ENCODE measurements around the gene SLK.

The SLK gene

DNA sequence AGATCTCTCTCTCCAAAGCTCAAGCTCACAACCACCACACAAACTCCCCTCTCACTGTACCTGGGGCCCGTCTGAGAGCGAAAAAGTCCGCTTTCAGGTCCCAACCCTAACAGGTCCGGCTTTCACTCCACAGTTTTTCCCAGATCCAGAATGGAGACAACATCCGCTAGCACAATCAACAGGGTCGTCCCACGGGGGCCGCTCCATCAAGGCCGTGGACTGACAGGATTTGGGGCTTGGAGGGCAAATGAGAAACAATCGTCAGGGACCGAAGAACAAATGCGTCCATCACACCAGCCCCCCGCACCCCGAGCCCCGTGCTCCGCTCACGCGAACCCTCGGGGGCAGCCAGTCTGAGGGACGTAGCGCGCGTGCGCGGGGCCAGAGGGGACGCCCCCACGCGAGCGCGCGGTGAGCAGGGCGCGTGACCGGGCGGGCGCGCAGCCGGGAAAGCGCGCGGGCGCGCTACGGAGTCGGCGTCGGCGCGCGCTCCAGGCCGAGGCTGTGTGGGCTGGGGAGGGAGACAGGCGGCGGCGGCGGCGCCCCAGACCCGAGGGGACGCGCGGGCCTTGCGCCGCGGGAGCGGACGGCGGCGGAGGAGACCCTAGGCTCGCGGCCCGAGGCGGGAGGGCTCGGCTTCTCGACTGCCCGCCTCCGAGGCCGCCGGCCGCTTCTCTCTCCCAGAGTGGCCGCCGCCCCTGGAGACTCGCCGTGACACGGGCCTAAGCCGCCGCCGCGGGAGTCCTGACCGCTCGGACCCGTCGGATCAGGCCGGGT, at the start of gene SLK:
SLK (plus strand) TSS at position 470 of the 777 bp plus-strand sequence. CDS start 606 bp downstream, outside the sequence.
- in situ Hi-C loops (cut with MboI; ENCODE audit: low sequenced_read_pairs), result no loop called here

DNA sequence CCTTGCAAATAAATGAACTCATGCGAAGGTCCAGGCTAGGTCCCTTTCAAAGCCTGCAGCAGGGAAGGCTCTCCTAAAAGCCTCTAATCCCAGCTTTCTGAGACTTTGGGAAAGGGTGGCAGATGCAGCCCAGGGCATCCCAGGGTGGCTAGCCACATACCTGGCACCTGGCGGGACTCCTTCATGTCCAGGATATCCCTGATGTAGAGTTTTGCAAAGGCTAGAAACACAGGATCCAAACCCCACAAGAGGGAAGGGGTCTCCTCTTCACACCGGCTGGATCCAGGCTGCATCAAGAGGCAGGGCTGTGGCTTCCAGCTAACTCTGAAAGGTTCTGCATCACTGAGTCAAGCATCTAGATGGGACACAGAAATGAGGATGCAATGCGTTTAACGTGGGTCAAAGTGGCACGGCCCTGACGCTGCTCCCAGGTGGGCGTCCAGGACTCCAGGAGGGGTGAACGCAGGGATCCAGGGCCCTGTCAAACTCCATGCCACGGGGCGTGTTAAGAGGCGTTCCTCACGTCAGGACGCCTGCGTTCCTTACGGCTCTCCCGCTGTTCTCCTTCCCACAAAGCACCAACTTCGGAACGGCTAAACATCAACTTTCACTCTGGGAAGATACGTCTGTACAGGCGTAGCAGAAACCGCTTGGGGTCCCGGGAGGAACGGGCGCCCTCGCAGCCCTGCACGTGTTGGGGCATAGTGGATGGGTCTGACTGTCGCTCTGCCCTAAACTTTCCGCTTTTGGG, 49.5 kb upstream of the SLK start:
- in situ Hi-C loops (cut with MboI; ENCODE audit: low sequenced_read_pairs), result no loop called here

DNA sequence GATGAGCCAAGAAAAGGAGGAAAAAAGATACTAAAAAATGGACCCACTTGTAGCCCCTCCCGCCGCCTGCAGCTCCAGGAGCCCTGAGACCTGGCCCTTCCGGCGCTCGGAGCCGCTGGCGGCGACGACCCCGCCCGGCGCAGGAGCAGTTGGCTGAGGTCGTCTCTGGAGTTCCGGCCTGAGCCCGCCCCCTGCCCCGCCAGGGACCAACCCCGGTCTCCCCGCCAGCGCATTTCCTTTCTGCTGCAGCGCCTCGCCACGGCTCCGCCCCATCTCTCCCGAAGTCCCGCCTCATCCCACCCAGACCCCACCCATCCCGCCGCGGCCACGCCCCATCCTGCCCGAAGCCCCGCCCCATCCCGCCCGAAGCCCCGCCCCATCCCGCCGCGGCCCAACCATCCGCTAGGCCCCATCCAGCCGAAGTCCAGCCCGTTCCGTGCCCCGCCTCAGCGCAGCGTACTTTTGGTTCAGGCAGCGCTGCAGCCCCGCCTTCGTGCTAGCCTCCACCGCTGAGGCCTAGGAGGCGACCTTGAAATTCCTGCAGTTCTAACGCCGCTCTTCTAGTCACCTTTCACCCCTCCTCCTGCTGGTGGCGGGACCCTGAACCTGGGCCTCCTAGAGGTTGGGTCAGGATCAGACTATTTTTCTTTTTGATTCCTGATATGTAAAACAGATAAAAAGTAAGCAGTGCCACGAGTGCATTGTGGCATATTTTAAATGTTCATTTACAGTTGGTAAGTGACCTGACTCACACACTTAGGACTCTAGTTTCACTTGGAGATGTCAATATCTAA, 48.7 kb upstream of the SLK start, which contains the start of gene STN1:
STN1 (minus strand) TSS at position 132 of the 794 bp plus-strand sequence. CDS start 590 bp downstream, outside the sequence.
- in situ Hi-C loops (cut with MboI; ENCODE audit: low sequenced_read_pairs), result no loop called here

DNA sequence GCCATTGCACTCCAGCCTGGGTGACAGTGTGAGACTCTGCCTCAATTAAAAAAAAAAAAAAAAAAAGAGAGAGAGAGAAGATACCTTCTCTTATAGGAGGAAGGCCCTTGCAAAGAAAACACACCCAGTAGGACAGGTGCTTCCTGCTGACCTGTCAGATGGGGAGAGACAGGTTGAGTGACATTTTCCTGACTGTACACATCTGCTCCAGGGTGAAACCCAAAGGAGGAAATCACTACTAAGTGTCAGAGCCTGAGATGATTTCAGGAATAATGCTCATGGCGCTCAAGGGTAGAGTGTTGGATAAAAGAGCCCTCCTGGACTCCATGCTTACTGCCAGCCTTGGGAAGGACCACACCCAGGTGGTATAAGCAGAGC, 47.3 kb upstream of the SLK start:
- in situ Hi-C loops (cut with MboI; ENCODE audit: low sequenced_read_pairs), result no loop called here

DNA sequence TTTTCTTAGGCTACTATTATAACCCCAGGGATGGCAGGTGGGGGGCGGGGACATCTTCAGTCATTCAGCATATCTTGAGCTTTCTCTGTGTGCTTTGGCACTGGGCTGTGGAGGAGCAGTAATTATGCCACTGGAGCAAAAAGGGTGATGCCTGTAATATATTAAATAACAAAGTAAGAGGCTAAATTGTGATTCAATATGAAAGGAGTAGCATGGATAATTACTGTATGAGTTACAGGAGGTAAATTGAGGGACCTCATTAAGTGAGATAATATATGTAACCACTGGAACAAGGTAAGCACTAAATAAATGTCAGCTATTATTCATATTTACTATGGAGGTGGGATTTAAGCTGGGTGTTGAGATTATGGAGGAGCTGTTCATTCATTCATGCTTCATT, 45.7 kb upstream of the SLK start:
- in situ Hi-C loops (cut with MboI; ENCODE audit: low sequenced_read_pairs), result no loop called here

DNA sequence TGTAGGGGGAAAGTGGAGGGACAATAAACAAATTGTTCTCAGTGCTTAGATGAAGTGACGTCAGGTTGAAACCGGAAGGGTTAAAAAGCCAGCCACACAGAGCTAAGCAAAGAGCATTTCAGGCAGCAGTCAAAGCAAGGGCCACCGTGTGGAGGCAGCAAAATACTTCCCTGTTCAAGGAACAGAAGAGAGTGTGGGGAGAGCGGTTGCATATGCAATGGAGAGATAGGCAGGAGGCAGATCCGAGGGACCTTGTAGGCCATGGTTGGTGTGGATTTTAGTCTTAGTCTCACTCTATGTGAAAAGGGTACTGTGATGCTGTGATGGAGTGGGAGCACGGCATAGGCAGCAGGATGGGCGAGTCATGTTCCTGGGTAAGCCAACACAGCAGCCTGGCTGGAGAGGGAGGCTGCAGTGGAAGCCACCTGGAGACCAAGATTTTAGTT, 45.2 kb upstream of the SLK start:
- in situ Hi-C loops (cut with MboI; ENCODE audit: low sequenced_read_pairs), result no loop called here

DNA sequence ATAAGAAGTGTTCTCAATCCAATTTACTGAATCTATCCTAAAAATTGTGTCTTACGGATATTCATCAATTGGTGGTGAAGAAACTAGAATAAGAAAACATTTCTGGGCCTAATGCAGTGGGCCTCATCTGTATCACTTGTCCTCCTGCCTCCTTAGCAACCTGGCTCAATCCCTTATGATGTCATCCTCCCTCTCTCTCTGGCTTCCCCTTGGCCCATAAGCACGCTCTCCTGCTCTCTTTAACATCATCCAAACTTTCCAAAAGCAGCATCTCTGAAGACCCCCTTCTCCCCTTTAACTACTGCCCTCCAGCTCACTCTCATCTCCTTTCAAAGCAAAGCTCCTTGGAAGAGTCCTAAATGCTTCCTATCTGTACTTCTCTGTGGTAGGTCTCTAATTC, 44.3 kb upstream of the SLK start:
- in situ Hi-C loops (cut with MboI; ENCODE audit: low sequenced_read_pairs), result no loop called here

DNA sequence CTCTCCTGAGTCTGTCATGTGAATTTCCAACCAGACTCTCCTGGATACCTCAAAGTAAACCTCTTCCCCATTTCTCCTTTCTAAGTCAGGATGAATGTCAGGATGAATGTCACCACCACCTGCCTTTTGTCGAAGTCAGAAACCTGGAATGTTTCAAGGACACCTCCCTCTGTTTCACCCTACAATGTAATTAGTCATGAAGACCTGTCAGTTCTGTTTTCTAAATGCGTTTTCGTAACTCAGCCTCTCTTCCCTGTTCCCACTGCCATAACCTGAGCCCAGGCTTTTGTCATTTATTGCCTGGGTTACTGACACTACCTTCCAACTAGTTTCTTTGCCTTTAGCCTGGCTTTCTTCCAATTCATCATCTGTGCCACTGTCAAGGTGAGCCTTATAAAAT, 43.4 kb upstream of the SLK start:
- in situ Hi-C loops (cut with MboI; ENCODE audit: low sequenced_read_pairs), result no loop called here

DNA sequence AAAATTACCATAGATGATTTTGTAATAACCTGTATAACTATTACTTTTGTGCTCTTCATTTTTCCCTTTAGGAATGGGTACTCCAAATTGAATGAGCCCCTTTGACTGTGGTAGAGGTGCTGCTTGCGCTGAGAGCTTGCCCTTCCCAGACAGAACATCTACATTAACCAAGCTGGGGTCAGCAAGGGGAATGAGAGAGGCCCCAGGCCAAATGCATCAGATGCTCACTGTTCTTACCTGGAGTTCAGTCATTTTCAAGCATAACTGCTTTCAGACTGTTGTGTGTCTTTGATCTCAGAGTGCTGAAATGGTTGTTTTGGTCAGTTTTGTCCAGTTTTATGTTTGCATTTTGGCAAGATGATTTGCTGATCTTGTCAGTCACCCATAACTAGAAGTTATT, 41.3 kb upstream of the SLK start:
- in situ Hi-C loops (cut with MboI; ENCODE audit: low sequenced_read_pairs), result no loop called here

DNA sequence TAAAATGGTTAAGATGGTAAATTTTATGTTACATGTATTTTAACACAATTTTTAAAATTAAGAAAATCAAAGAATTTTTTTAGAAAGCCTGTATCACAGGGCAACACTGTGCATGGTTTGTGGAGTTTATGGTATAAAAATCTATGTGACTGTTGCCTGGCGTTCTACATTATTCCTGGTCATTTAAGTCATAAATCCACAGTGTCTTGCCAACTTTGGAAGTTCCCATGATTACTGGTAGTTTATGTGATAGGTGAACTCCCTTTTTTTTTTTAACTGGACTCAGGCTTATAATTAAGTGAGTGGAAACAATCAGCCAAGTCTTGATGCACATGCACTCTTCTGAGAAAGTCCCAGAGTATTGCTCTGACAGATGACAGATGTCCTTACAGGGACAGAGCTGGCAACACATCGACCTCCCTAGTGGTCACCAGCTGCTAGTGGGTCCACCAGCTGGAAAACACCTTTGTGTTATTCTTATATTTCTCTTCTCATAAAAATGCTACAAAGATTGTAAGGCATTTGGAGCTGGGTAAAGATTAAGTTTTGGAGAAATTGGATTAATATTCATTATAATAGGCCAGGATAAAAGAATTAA, 40.1 kb upstream of the SLK start:
- in situ Hi-C loops (cut with MboI; ENCODE audit: low sequenced_read_pairs), result no loop called here

DNA sequence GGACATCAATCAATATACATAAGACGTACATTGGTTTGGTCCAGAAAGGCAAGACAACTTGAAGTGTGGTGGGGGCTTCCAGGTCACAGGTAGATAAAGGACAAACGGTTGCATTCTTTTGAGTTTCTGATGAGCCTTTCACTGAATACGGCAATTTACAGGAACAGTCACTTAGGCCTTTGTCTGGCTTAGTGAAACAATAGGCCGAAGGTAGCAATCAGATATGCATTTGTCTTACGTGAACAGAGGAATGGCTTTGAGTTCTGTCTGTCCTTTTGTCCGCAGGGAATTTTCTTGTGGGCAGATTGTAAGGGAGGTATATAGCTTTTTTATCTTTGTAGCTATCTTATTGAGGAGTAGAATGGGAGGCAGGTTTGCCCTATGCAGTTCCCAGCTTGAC, 38.2 kb upstream of the SLK start:
- in situ Hi-C loops (cut with MboI; ENCODE audit: low sequenced_read_pairs), result no loop called here

DNA sequence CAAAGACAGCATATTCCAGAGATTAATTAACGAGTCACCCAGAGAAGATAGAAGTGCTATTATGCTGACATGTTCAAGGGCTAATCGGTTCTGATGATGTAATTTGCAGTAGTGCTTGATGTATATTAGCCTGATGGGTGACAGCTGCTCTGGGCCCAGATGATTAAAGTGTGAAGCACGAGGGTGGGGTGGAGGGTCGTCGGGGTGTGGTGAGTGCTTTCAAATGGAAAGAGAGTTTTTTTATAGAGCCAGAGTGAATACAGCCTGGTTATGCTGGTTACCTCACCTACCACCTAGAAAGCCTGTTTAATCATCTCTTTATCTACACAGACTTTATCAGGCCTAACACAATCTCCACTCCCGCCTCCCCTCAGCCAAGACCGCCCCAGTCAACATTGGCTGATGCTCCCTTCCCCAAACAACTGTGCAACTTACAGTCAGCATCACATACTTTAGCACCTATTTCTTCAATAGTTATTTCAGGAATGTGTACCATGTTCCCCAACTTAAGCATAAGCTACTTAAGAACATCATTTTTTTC, 37.5 kb upstream of the SLK start:
- in situ Hi-C loops (cut with MboI; ENCODE audit: low sequenced_read_pairs), result no loop called here

DNA sequence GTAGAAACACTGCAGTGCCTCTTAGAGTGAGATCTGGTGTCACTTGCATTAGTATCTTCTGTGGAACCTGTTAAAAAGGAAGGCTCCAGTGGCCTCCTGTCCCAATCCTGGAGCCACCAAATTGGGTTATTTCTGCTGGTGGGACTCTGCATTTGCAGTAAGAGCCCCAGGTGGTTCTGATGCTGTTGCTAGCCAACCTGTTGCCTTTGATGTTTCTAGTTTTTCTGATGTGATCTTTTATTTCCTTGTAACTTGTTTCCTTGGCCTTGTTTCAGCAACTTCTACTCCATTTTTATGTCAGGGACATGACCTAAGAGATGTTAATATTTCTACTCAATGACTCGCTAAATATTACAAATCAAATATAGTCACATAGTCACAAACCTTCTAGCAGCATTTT, 36.5 kb upstream of the SLK start:
- in situ Hi-C loops (cut with MboI; ENCODE audit: low sequenced_read_pairs), result no loop called here

DNA sequence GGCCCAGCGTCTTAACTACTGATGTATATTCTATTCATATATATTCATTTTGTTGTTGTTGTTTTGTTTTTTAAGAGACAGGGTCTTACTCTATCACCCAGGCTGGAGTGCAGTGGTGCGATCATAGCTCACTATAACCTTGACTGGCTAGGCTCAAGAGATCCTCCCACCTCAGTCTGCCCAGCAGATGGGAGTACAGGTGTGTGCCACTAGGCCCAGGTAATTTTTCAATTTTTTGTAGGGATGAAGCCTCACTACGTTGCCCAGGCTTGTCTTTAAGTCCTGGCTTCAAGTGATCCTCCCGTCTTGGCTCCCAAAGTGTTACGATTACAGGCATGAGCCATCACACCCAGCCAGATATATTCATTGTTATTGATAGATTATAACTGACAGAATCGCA, 36.1 kb upstream of the SLK start:
- in situ Hi-C loops (cut with MboI; ENCODE audit: low sequenced_read_pairs), result no loop called here

DNA sequence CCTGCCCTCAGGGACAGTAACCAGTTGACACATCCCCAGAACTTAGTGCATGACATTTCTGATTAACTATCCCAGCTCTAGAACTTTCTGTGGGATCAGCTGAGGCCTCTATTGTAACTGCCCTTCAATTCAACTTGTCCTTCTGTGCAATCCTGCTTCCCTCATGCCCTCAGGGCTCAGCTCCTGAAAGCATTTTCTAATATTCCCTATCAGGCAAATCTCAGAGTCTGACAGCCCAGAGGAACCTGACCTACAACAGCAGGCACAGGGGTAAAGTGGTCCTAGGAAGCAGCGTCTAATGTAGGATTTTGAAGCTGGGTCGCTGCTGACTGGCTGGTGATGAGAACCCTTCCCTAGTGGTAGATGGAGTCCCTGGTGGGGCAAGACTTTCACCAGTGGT, 35.3 kb upstream of the SLK start:
- in situ Hi-C loops (cut with MboI; ENCODE audit: low sequenced_read_pairs), result no loop called here

DNA sequence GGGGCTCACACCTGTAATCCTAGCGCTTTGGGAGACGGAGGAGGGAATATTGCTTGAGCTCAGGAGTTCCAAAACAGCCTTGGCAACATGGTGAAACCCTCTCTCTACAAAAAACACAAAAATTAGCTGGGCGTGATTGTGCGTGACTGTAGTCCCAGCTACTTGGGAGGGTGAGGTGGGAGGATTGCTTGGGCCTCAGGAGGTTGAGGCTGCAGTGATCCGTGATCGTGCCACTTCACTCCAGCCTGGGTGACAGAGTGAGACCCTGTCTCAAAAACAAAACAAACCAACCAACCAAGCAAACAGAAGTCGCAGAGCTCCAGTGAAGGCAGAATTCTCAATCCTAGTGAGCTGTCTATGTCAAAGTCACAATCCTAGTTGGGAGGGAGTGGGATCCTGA, 34.7 kb upstream of the SLK start:
- in situ Hi-C loops (cut with MboI; ENCODE audit: low sequenced_read_pairs), result no loop called here

DNA sequence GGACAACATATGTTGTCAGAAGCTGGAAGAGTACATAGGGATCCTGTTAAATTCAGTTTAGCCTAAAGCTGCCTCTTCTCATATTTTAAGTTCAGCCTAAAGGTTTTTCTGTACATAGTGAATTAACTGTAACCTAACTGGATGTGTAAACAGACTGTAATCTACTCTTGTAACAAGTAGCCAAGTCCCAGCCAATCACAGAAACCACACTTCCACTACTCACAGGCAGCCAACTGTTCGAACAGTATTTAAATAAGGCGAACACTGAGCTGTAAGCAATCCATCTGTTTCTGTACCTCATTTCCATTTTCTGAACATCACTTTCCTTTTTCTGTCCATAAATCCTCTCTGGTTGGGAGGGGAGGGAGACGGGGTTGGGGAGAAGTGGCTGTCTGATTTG, 34.0 kb upstream of the SLK start:
- in situ Hi-C loops (cut with MboI; ENCODE audit: low sequenced_read_pairs), result no loop called here

DNA sequence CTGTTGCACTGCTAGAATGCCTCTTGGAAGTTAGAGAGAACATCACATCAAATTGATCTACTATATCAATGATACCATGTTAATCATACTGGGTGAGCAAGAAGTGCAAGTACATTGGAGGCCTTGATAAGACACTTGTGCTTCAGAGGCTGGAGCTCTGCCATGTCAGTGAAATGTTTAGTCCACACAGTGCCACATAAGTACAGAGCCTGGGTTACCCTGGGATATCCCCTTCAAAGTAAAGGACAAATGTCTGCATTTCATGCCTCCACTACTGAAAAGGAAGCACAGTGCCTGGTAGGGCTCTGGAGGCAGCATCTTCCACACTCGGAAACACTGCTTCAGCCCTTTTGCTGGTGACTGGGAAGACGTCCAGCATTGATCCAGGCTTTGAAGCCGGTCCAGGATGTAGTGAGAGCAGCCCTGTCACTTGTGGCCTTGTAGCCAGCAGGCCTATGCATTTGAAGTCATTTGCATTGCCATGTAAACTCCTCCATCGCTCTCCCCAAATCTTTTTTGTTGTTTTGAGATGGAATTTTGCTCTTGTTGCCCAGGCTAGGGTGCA, 33.3 kb upstream of the SLK start:
- in situ Hi-C loops (cut with MboI; ENCODE audit: low sequenced_read_pairs), result no loop called here

DNA sequence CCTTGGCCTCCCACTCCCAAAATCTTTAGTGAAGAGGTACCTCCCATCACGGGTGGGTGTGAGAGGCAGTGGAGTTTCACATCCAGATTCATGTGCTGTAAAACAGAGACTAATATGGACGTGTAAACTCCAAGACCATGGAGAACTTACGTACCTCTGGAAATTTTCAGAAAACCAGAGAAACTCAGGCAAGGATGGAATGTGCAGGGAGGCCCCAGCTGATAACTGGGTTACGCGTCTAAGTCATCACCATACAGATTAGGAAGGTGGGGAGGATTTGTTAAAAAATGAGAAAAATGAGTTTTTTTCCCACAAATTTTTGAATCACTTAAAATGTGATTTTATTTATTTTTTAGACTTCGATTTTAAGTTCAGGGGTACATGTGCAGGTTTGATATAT, 32.6 kb upstream of the SLK start:
- in situ Hi-C loops (cut with MboI; ENCODE audit: low sequenced_read_pairs), result no loop called here

DNA sequence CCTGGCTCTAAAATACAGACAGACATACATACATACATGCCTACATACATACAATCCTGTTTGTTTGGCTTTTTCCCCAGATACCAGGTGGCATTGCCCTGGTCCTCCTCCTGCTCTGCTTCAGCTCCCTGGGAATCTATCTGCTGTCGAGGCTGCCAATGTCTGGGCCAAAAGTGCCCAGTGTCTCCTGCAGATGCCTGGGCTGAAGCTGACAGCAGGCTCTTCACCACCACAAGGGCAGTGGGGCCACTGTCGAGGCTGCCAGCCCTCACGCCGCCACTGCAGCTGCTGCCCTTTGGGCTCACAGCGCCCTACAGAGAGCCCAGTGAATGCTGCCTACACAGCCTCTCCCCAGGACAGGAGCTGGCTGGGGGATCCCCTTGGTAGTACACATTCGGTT, 30.9 kb upstream of the SLK start:
- in situ Hi-C loops (cut with MboI; ENCODE audit: low sequenced_read_pairs), result no loop called here

DNA sequence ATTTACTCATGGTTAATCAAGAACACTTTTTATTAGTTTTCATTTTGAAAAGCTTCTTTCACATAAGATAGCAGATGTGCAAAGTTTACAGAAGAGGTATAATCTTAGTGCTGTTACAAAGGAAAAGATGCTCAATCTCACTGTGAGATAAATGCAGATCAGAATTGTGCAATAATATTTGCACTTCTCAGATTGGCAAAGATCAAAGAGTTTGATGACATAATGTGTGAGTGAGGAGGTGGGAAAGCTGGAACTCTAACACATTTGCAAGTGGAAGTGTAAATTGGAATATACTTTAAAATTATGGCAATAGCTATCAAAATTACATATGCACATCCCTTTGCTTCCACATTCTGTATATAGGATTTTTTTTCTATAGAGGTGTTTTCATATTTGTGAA, 27.4 kb upstream of the SLK start:
- in situ Hi-C loops (cut with MboI; ENCODE audit: low sequenced_read_pairs), result no loop called here
